ENCODE results near the gene JCAD. TPM values are rescaled to one million over a fixed set of nuclear protein-coding genes. Genes with fewer than 3 reads are reported as not detected.

JCAD gene
- total and polyA plus RNA-seq, 10 of the 15 experiments (the other 5 are each of a cell fraction or from before 2014, with no cell fraction given) = 0.28 TPM; not detected in 9

DNA sequence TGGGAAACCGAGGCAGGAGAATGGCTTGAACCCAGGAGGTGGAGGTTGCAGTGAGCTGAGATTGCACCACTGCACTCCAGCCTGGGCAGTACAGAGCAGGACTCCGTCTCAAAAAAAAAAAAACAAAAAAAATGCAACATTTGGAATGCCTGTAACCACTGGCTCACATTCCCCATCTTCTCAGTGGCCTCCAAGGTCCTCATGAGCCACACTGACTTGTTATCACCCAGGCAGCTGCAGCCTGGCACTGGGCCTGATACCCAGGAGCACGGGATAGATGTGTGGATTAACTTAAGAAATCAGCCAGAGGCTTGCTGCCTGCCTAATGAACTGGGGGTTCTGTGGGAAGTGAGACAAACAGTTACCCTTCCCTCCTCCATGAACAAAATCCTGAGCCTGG lies 23.0 kb downstream of the JCAD start:
- DNase-seq (ENCODE audit: low read depth, low spot score) (no peak), FAIRE-seq (no peak), ATAC-seq (no peak)
- Histone ChIP-seq H3K27me3 (replicated peaks in 1 of 2; ENCODE audit: control insufficient read depth in 2 of 2, insufficient read depth in 2 of 2, low read length in 1 of 2) (peaks cover 0 to 2% of the 10 kb centered on the region in 2 experiments; a peak in 1 of 4 replicates), H4K20me1 (ENCODE audit: control insufficient read depth, insufficient read depth) (no peaks in the 10 kb centered on the region), H3K4me1 (ENCODE audit: control insufficient read depth, insufficient read depth, low read length) (peaks cover 4% of the 10 kb centered on the region; the same call in 1 of the 2 replicates), H3K4me2 (ENCODE audit: control insufficient read depth, insufficient read depth) (no peak overlapping the region), H2AFZ (ENCODE audit: control insufficient read depth, low read depth, low read length) (no peak overlapping the region), H3K36me3 (ENCODE audit: control insufficient read depth in 2 of 2, insufficient read depth in 2 of 2, low read length in 1 of 2) (no peaks in the 10 kb centered on the region), H3K27ac (ENCODE audit: control insufficient read depth, insufficient read depth) (no peak overlapping the region), H3K9me3 (replicated peaks; ENCODE audit: control insufficient read depth, insufficient read depth, low read length) (no peaks in the 10 kb centered on the region), H3K9ac (ENCODE audit: control insufficient read depth, insufficient read depth, low read length) (no peak overlapping the region), H3K4me3 (no peak overlapping the region), H3K79me2 (ENCODE audit: control insufficient read depth, insufficient read depth, low read length) (no peaks in the 10 kb centered on the region)
- in situ Hi-C loops (cut with MboI) = no loop called here
- intact Hi-C loops (cut with micrococcal nuclease; ENCODE audit: unreplicated experiment) = no loop called here
- SMC1A ChIA-PET (ENCODE audit: uncharacterized antibody, unreplicated experiment) = no interaction called here
- 43% methylated on average over 3 of the region's 3 CpGs for WGBS (ENCODE audit: insufficient coverage, insufficient replicate concordance, low lambda C conversion rate, missing lambda C conversion rate)
- RAD21 ChIA-PET (ENCODE audit: unreplicated experiment) = no interaction called here
- CTCF ChIA-PET = no interaction called here
- BruUV-seq (replicated peaks) = no TSS peak
- POLR2A ChIA-PET = no interaction called here
- TF ChIP-seq SIN3A (IDR thresholded peaks at IDR 0.05; ENCODE audit: low read depth, low read length) (no peak), SMAD5 (IDR thresholded peaks at IDR 0.05; ENCODE audit: low read depth) (no peak)

DNA sequence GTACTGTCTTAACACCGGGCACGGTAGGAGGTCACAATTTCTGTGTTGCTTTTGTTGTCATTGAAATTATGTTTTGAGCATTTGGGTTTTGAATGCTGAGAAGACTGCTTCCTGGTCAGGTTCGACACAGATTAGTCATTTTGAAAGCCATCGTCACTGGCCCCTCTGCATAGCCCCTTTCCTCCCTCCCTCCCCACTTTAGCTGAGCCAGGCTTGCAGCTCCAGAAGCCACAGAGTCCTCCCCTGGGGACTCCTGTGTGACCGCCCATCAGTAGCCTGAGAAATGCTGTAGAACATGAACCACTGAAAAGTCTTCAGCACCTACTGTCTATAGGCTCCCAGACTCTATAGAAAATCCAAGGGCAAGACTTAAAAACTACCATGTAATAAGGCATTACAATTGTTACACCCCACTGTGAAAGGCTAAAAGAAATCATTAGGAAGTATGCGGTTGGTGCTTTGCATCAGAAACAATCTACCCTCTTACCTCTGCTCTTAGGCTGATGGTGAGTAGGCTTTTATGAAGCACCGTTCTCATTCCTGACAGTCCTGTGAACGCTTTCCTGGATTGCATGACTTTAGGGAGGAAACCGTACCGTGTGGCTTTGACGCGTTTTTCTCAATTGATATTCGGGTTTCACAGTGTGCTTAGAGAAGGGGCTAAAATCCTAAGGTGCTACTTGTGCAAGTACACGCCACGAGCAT lies 24.8 kb downstream of the JCAD start:
- in situ Hi-C loops (cut with MboI) (no loop called here), intact Hi-C loops (cut with micrococcal nuclease; ENCODE audit: unreplicated experiment) (no loop called here)
- Histone ChIP-seq H3K4me1 (ENCODE audit: control insufficient read depth, insufficient read depth, low read length) (peaks cover 4% of the 10 kb centered on the region; the same call in 1 of the 2 replicates), H4K20me1 (ENCODE audit: control insufficient read depth, insufficient read depth) (no peaks in the 10 kb centered on the region), H3K4me2 (ENCODE audit: control insufficient read depth, insufficient read depth) (no peak overlapping the region), H3K9me3 (replicated peaks; ENCODE audit: control insufficient read depth, insufficient read depth, low read length) (no peaks in the 10 kb centered on the region), H3K36me3 (ENCODE audit: control insufficient read depth in 2 of 2, insufficient read depth in 2 of 2, low read length in 1 of 2) (no peaks in the 10 kb centered on the region), H3K79me2 (ENCODE audit: control insufficient read depth, insufficient read depth, low read length) (no peaks in the 10 kb centered on the region), H3K4me3 (no peak overlapping the region), H3K9ac (ENCODE audit: control insufficient read depth, insufficient read depth, low read length) (no peak overlapping the region), H3K27me3 (replicated peaks in 1 of 2; ENCODE audit: control insufficient read depth in 2 of 2, insufficient read depth in 2 of 2, low read length in 1 of 2) (peaks cover 0 to 2% of the 10 kb centered on the region in 2 experiments; a peak in 1 of 4 replicates), H2AFZ (ENCODE audit: control insufficient read depth, low read depth, low read length) (no peak overlapping the region), H3K27ac (ENCODE audit: control insufficient read depth, insufficient read depth) (no peak overlapping the region)
- FAIRE-seq (peak; percentile 82), DNase-seq (ENCODE audit: low read depth, low spot score) (peak; percentile 33), ATAC-seq (peak; percentile 71)
- TF ChIP-seq IRF4 (IDR thresholded peaks at IDR 0.05; ENCODE audit: low read depth, low read length) (peak; percentile 78), RUNX3 (IDR thresholded peaks at IDR 0.05; ENCODE audit: low read length) (peak; percentile 12; the same call in 1 of the 2 replicates), CHD4 (IDR thresholded peaks at IDR 0.05) (no peak), MEF2B (IDR thresholded peaks at IDR 0.05; ENCODE audit: partially characterized antibody, poor library complexity, severe bottlenecking) (peak; percentile 34), POLR2AphosphoS5 (IDR thresholded peaks at IDR 0.05; ENCODE audit: low read length) (no peak), JUNB (IDR thresholded peaks at IDR 0.05) (peak; percentile 44; the same call in 1 of the 2 replicates)
- TF ChIP-seq, protein P1, sequence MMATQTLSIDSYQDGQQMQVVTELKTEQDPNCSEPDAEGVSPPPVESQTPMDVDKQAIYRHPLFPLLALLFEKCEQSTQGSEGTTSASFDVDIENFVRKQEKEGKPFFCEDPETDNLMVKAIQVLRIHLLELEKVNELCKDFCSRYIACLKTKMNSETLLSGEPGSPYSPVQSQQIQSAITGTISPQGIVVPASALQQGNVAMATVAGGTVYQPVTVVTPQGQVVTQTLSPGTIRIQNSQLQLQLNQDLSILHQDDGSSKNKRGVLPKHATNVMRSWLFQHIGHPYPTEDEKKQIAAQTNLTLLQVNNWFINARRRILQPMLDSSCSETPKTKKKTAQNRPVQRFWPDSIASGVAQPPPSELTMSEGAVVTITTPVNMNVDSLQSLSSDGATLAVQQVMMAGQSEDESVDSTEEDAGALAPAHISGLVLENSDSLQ (IDR thresholded peaks at IDR 0.05) = no peak
- BruUV-seq (replicated peaks) = no TSS peak
- ChIA-PET CTCF (no interaction called here), POLR2A (no interaction called here), RAD21 (ENCODE audit: unreplicated experiment) (no interaction called here), SMC1A (ENCODE audit: uncharacterized antibody, unreplicated experiment) (no interaction called here)
- 1% methylated on average over 15 of the region's 15 CpGs for WGBS (ENCODE audit: insufficient coverage, insufficient replicate concordance, low lambda C conversion rate, missing lambda C conversion rate)

Data from GM12878 (cell line).